ENCODE measurements around the gene PRDM15. TPM values are rescaled to one million over a fixed set of nuclear protein-coding genes. Genes with fewer than 3 reads are reported as not detected.

Gene PRDM15
- total RNA-seq, 1 experiment from 2014 or later: 16.7 TPM

DNA sequence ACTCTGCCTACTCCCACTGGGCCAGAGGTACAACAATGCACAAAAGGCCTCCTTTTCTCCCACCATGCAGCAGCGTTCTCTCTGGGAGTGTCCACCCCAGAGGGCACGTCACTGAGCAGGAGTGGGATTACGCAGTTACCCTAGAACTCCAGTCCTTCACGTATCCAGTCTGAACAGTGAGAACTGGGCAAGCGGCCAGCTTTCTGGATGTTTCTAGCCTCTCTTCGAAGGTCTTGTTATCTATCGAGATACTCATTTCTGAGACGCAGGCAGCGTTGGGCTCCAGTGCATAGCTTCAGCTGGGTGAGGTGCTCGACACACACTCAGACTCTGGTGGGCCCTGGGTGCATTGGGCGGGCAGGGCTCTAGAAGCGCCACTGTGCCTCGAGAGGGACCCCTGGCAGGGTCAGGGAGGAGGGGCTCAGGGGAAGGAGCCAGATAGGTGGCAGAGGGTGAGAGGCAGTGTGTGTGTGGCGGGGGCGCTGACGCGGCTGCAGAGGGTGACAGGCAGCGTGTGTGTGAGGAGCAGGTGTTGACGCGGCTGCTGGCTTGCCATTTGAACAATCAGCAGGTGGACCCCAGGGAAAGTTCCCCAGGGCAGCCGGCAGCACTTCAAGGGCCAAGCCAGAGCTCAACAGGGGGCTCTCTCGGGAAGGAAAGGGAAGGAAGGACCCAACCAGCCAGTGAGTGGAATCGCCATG lies 27.9 kb downstream of the PRDM15 start:
- no peak for DNase-seq (ENCODE audit: low spot score)
- Histone ChIP-seq H3K27me3 (replicated peaks; ENCODE audit: insufficient read depth, low read depth, low read length, poor library complexity) (no peaks in the 10 kb centered on the region), H3K9me3 (ENCODE audit: low read depth, low read length, poor library complexity, severe bottlenecking) (no peaks in the 10 kb centered on the region), H3K36me3 (ENCODE audit: insufficient read depth, low read length, poor library complexity, severe bottlenecking) (no peaks in the 10 kb centered on the region), H3K27ac (ENCODE audit: low read depth, low read length, poor library complexity, severe bottlenecking) (no peak overlapping the region), H3K4me1 (ENCODE audit: insufficient read depth, low read length, poor library complexity, severe bottlenecking) (no peaks in the 10 kb centered on the region), H3K4me3 (ENCODE audit: low read depth, low read length, poor library complexity, severe bottlenecking) (no peak overlapping the region)
- CTCF ChIA-PET: no interaction called here
- POLR2A ChIA-PET (ENCODE audit: low non-redundant PET): no interaction called here
- no TSS peak for BruUV-seq (replicated peaks)
- intact Hi-C loops (cut with micrococcal nuclease; ENCODE audit: unreplicated experiment): no loop called here
- TF ChIP-seq, protein P1, sequence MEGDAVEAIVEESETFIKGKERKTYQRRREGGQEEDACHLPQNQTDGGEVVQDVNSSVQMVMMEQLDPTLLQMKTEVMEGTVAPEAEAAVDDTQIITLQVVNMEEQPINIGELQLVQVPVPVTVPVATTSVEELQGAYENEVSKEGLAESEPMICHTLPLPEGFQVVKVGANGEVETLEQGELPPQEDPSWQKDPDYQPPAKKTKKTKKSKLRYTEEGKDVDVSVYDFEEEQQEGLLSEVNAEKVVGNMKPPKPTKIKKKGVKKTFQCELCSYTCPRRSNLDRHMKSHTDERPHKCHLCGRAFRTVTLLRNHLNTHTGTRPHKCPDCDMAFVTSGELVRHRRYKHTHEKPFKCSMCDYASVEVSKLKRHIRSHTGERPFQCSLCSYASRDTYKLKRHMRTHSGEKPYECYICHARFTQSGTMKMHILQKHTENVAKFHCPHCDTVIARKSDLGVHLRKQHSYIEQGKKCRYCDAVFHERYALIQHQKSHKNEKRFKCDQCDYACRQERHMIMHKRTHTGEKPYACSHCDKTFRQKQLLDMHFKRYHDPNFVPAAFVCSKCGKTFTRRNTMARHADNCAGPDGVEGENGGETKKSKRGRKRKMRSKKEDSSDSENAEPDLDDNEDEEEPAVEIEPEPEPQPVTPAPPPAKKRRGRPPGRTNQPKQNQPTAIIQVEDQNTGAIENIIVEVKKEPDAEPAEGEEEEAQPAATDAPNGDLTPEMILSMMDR (conservative IDR thresholded peaks at IDR 0.05; ENCODE audit: low read depth, low read length): no peak
- no peak for TF ChIP-seq EZH2 (IDR thresholded peaks at IDR 0.05; ENCODE audit: borderline replicate concordance, low read depth, low read length, poor library complexity, severe bottlenecking)

DNA sequence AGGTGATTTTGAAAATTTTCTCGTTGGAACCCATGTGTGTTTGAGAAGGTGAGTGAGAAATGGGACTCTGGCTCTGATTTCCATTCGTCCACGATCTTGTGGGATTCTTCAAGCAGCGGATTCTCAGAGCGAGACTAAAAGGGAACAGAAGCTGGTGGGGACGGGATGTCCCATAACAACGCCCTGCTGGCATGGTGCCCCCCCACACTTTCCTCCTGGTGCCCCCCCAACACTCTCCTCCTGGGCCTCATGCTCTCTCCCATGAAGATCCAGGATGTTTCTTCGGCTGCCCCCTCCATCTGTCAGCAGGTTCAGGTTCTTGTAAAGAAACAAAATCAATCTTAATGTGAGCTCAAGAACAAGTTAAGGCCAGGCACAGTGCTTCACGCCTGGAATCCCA lies 29.1 kb downstream of the PRDM15 start:
- Histone ChIP-seq H3K4me1 (ENCODE audit: insufficient read depth, low read length, poor library complexity, severe bottlenecking) (no peaks in the 10 kb centered on the region), H3K4me3 (ENCODE audit: low read depth, low read length, poor library complexity, severe bottlenecking) (no peak overlapping the region), H3K27me3 (replicated peaks; ENCODE audit: insufficient read depth, low read depth, low read length, poor library complexity) (no peaks in the 10 kb centered on the region), H3K27ac (ENCODE audit: low read depth, low read length, poor library complexity, severe bottlenecking) (no peak overlapping the region), H3K36me3 (ENCODE audit: insufficient read depth, low read length, poor library complexity, severe bottlenecking) (no peaks in the 10 kb centered on the region), H3K9me3 (ENCODE audit: low read depth, low read length, poor library complexity, severe bottlenecking) (no peaks in the 10 kb centered on the region)
- intact Hi-C loops (cut with micrococcal nuclease; ENCODE audit: unreplicated experiment): no loop called here
- no peak for DNase-seq (ENCODE audit: low spot score)
- no TSS peak for BruUV-seq (replicated peaks)
- TF ChIP-seq, protein P1 (conservative IDR thresholded peaks at IDR 0.05; ENCODE audit: low read depth, low read length): no peak
- TF ChIP-seq EZH2 (IDR thresholded peaks at IDR 0.05; ENCODE audit: borderline replicate concordance, low read depth, low read length, poor library complexity, severe bottlenecking): no peak
- CTCF ChIA-PET: interaction anchor here (0.6 kb wide), 1 partner anchor 33 kb away, joined by 3 read pairs; no protein-coding TSS in a partner anchor
- POLR2A ChIA-PET (ENCODE audit: low non-redundant PET): no interaction called here

DNA sequence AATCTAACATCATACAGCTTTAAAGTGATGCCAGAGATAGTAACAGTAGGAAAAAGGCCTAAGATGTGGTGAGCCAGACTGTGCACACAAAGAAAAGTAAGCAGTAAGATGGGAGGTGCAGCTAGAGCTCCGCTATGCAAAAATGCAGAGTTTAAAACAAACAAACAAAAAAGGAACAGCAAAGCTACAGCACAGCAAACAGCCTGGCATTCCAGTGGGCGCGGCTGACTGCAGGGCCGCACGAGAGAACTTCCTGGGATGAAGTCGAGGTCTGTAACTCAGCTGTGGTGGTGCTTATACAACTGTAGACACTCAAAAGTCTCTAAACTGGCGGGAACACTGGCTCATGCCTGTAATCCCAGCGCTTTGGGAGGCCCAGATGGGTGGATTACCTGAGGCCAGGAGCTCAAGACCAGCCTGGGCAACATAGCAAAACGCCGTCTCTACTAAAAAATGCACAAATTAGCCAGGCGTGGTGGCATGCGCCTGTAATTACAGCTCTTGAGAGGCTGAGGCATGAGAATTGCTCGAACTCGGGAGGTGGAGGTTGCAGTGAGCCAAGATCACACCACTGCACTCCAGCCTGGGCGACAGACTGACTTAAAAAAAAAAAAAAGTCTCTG lies 30.1 kb downstream of the PRDM15 start:
- TF ChIP-seq, protein P1 (conservative IDR thresholded peaks at IDR 0.05; ENCODE audit: low read depth, low read length): no peak
- no peak for TF ChIP-seq EZH2 (IDR thresholded peaks at IDR 0.05; ENCODE audit: borderline replicate concordance, low read depth, low read length, poor library complexity, severe bottlenecking)
- no peak overlapping the region for H3K4me3 ChIP-seq (ENCODE audit: low read depth, low read length, poor library complexity, severe bottlenecking)
- no peak overlapping the region for H3K27ac ChIP-seq (ENCODE audit: low read depth, low read length, poor library complexity, severe bottlenecking)
- peaks cover 6% of the 10 kb centered on the region for H3K4me1 ChIP-seq (ENCODE audit: insufficient read depth, low read length, poor library complexity, severe bottlenecking)
- H3K27me3 ChIP-seq (replicated peaks; ENCODE audit: insufficient read depth, low read depth, low read length, poor library complexity): no peaks in the 10 kb centered on the region
- ChIA-PET CTCF (no interaction called here), POLR2A (ENCODE audit: low non-redundant PET) (no interaction called here)
- H3K36me3 ChIP-seq (ENCODE audit: insufficient read depth, low read length, poor library complexity, severe bottlenecking): no peaks in the 10 kb centered on the region
- BruUV-seq (replicated peaks): no TSS peak
- H3K9me3 ChIP-seq (ENCODE audit: low read depth, low read length, poor library complexity, severe bottlenecking): no peaks in the 10 kb centered on the region
- intact Hi-C loops (cut with micrococcal nuclease; ENCODE audit: unreplicated experiment): no loop called here
- no peak for DNase-seq (ENCODE audit: low spot score)

Data from A673 (cell line).